Fibroblast of mammary gland (primary cell): ENCODE results near the gene TMA7.

ENCODE experiments used
- DNase-seq: peaks from one replicate; pipeline ENCODE4 v3.0.0-alpha.2; 2010; ENCODE audit warnings: low read depth
- H3K4me3 ChIP-seq: 2 replicates; pipeline ENCODE4 v1.5.1; 2011; ENCODE audit warnings: low read depth, mild to moderate bottlenecking, low read length, moderate library complexity; ENCODE audit not compliant: control insufficient read depth
- CTCF ChIP-seq: conservative IDR thresholded peaks from 2 replicates; pipeline ENCODE4 v1.5.1; 2011; ENCODE audit warnings: low read depth, low read length, inconsistent platforms; ENCODE audit not compliant: control insufficient read depth, insufficient read depth

TMA7 gene

GRCh38 chr3:48467473-48468267 is 27.6 kb downstream of the TMA7 start:
- no peak for DNase-seq
- peak overlapping the region; percentile 61 for H3K4me3 ChIP-seq
- TF ChIP-seq CTCF = no peak

GRCh38 chr3:48468329-48468731 is 28.3 kb downstream of the TMA7 start:
- DNase-seq = no peak
- no peak overlapping the region for H3K4me3 ChIP-seq
- no peak for TF ChIP-seq CTCF

GRCh38 chr3:48469046-48469915 is 29.2 kb downstream of the TMA7 start:
- no peak for DNase-seq
- no peak for TF ChIP-seq CTCF
- no peak overlapping the region for H3K4me3 ChIP-seq

- TF ChIP-seq CTCF = no peak
- no peak for DNase-seq
- no peak overlapping the region for H3K4me3 ChIP-seq
These were observed 30.2 kb downstream of the TMA7 start for GRCh38 chr3:48470286-48470685.

GRCh38 chr3:48472673-48472922 is 32.5 kb downstream of the TMA7 start:
- DNase-seq = no peak
- peak; percentile 4 for TF ChIP-seq CTCF
- H3K4me3 ChIP-seq = peak overlapping the region; percentile 95

GRCh38 chr3:48472923-48473616 is 33.0 kb downstream of the TMA7 start:
- H3K4me3 ChIP-seq = peak overlapping the region; percentile 95
- DNase-seq = peak; percentile 90
- no peak for TF ChIP-seq CTCF
